HG02571 (cell line): ENCODE results near the gene AQR.
"Not testable (repeated sequence)": the region's sequence is repeated elsewhere in the genome, so short reads cannot be mapped to it uniquely, and the experiment has no call there.

Experiments
- ATAC-seq: cut with Tn5 transposase; IDR thresholded peaks from one replicate; pipeline ENCODE4 v1.9.1; 2021; ENCODE audit warnings: mild to moderate bottlenecking, moderate library complexity; ENCODE audit not compliant: unreplicated experiment

Gene AQR

GRCh38 chr15:34964277-34964676 lies 5.3 kb downstream of the AQR start:
- ATAC-seq, result no peak

GRCh38 chr15:34953851-34954250 lies 15.7 kb downstream of the AQR start:
- ATAC-seq, result no peak

- ATAC-seq, result no peak
Observed at GRCh38 chr15:34952481-34952880, 17.1 kb downstream of the AQR start.

GRCh38 chr15:34951993-34952392 lies 17.5 kb downstream of the AQR start:
- no peak for ATAC-seq

GRCh38 chr15:34944936-34945335 lies 24.6 kb downstream of the AQR start:
- ATAC-seq, result no peak

- ATAC-seq, result no peak
Observed at GRCh38 chr15:34943711-34944110, 25.8 kb downstream of the AQR start.

- not testable (repeated sequence) for ATAC-seq
Observed at GRCh38 chr15:34943264-34943663, 26.3 kb downstream of the AQR start.

GRCh38 chr15:34942363-34942762 lies 27.2 kb downstream of the AQR start:
- no peak for ATAC-seq

GRCh38 chr15:34941831-34942230 lies 27.7 kb downstream of the AQR start:
- no peak for ATAC-seq

- no peak for ATAC-seq
Observed at GRCh38 chr15:34941185-34941698, 28.3 kb downstream of the AQR start.

- no peak for ATAC-seq
Observed at GRCh38 chr15:34933432-34933975, 36.0 kb downstream of the AQR start.

GRCh38 chr15:34928349-34928748 lies 41.2 kb downstream of the AQR start:
- ATAC-seq, result not testable (repeated sequence)

- no peak for ATAC-seq
Observed at GRCh38 chr15:34927726-34928125, 41.8 kb downstream of the AQR start.

- ATAC-seq, result no peak
Observed at GRCh38 chr15:34914317-34914716, 55.2 kb downstream of the AQR start.

GRCh38 chr15:34905047-34905446 lies 64.5 kb downstream of the AQR start:
- ATAC-seq, result no peak

- ATAC-seq, result no peak
Observed at GRCh38 chr15:34904527-34904926, 65.0 kb downstream of the AQR start.

GRCh38 chr15:34900748-34901147 lies 68.8 kb downstream of the AQR start:
- ATAC-seq, result no peak

GRCh38 chr15:34896183-34896582 lies 73.4 kb downstream of the AQR start:
- no peak for ATAC-seq

GRCh38 chr15:34893967-34894366 lies 75.6 kb downstream of the AQR start:
- no peak for ATAC-seq

GRCh38 chr15:34892963-34893591 lies 76.5 kb downstream of the AQR start:
- no peak for ATAC-seq

- no peak for ATAC-seq
Observed at GRCh38 chr15:34890424-34890823, 79.1 kb downstream of the AQR start.

GRCh38 chr15:34889476-34889875 lies 80.1 kb downstream of the AQR start:
- ATAC-seq, result no peak

- ATAC-seq, result no peak
Observed at GRCh38 chr15:34886134-34886533, 83.4 kb downstream of the AQR start.
